NCI-H2227 treated with DMSO at 0.1 percent for 48 hours (cell line): ENCODE data around the gene NRXN3.
A peak's percentile ranks its signal among the peaks of the same experiment; 100 is the strongest.

Experiments used
- DNase-seq: peaks from one replicate; lab custom pipeline; 2025; lab: John Stamatoyannopoulos, UW

NRXN3 gene

DNA sequence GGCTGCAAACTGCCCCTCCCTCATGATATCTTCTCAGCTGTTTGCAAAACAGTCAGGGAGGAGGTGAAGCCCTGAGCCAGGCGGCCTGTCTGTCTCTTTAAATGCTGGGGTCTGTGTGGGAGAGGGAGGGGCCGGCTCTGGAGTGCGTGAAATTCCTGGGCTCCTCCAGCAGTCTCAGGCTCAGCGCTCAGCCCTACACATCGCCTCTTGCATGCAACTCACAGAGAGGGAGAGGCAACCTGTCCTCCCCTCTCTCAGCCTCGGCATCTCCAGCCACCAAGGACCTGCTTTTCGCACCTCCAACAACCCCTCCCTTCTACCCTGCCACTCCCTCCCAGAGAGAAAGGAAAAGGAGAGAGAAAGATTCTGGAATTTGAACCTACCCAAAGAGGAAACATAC, at the start of gene NRXN3:
Gene NRXN3, plus strand, starts transcription at position 171 of the 400 bp plus-strand sequence. CDS start 72,721 bp downstream, outside the sequence.
- DNase-seq, result peak; percentile 69

DNA sequence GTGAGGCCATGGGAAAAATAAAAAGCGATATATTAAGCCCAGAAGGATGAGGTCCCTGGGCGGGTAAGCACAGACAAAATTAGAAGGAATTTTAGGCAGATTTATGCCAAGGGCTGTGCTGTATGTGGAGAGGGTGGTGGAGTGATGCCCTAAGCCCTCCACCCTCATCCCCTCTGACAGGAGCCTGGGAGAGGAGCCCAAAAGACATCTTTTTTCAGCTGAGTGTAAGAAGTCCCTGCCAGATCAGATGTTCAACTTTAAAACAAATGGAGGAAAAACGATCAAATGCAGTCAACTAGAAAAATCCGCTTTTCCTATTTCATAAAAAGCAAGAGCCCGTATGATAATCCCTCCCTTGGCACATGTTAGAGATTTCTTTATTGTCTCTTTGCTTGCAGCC, 47.7 kb upstream of the NRXN3 start:
- no peak for DNase-seq

DNA sequence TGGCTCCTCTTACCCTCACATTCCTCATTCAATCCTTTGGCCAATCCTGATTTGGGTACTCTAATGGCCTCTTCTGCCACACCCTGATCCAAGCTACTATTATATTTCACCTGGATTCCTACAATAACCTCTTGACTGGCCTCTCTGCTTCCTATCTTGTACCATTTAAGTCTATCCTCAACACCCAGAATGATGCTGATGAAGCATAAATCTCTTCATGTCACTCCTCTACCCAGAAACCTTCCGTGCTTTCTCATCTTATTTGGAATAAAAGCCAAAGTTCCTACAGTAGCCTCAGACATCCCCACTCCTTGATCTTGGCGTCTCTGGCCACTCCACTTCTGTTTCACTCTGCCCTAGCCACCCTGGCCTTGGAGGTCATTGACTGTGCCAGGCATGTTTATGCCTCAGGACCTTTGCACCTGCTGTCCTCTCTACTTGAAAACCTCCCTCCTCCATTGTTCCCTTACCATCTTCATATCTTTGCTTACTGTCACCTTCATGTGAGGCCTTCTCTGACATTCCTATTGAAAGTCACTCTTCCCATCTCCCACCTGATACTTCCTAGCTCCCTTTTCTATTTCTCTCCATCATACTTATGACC, 46.4 kb upstream of the NRXN3 start:
- DNase-seq, result no peak

DNA sequence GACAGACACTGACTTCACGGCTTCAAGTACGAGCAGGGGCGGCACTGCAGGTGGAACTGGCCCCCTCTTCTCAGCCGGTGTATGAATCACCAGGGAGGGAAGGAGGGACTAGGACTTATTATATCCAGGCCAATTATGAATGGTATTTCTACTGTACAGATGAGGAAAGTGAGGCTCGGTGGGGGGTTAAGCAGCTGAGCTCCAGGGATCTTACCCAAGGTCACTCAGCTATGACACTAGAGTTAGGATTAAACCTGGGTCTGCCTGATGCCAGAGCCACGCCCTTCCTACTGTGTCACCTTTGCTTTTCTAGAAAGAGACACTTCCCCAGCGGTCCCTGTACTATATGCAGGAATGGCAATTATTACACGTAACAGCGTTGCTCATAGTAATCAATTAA, 42.2 kb upstream of the NRXN3 start:
- no peak for DNase-seq

DNA sequence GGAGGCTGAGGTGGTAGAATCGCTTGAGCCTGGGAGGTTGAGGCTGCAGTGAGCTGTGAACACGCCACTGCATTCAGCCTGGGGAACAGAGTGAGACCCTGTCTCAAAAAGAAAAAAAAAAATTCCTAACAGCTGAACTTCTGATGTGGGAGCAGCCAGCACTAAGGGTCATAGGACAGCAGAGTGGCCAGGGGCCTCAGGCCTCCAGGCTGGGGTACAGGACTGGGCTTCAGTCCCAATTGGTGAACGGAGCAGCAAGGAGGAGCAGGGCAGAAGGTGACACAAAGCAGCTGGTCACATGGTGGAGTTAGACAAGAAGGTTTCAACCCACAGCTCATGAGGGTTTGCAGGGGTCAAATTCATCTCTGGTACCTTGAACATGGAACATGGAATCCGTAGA, 40.8 kb upstream of the NRXN3 start:
- DNase-seq, result no peak

DNA sequence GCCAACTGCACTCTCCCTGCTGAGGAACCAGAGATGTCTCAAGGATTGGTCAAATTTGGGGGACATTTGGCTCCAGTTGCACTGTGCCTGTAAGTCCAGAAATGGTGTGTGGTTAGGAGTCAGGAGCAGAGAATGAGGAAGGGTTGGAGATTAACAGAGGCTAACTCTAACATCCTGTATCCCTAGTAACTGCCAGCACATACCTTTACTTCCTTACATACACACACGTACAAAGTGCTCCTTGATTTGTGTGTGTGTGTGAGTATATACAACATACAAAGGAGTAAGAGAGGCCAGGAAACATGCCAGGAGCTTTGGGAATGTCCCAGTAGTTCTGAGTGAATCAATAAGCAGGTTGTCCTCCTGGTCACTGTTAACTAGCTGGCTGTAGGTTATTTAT, 39.8 kb upstream of the NRXN3 start:
- DNase-seq, result no peak

DNA sequence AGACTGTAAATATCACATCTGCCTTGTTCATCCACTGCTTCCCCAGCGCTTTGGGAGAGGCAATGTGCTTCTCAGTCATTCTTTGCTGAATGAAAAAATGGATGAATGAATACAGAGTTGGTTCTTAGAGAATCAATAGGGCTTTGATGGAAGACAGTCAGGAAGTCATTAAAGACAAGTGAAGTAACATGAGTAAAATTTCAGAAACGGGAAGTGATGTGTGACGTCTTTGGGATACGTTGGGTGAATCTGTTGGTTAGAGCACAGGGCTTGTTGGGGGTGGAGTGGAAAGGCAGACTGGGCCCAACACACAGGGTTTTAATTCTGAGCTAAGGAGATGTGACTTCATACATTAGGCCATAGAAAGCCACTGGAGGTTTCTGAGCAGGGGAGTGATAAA, 39.0 kb upstream of the NRXN3 start:
- DNase-seq, result no peak

GRCh38 chr14:78131616-78132015, 38.6 kb upstream of the NRXN3 start:
- no peak for DNase-seq

DNA sequence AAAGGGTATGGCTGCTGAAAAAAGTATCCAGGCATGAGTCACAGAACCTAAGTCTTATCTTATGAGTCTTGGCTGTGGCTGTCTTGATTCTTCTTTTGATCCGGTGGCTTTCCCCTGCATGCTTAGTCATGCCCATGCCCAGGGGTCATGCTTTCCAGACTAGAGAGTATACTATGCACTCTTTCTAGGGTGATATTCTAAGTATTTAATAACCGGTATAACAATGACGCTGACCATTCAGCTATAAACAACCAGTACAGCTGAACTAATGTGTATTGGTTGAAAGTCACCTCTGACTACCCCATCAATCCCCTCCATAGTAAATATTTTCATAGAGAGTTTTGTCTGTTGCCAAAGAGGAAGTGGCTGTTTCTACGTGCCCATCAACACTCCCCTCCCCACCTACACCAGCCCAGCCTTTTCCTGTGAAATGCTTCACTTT, 34.7 kb upstream of the NRXN3 start:
- no peak for DNase-seq

GRCh38 chr14:78136695-78137094, 33.5 kb upstream of the NRXN3 start:
- no peak for DNase-seq

- no peak for DNase-seq
Observed at GRCh38 chr14:78141590-78141989, 28.6 kb upstream of the NRXN3 start.

GRCh38 chr14:78142998-78143397, 27.2 kb upstream of the NRXN3 start:
- no peak for DNase-seq

DNA sequence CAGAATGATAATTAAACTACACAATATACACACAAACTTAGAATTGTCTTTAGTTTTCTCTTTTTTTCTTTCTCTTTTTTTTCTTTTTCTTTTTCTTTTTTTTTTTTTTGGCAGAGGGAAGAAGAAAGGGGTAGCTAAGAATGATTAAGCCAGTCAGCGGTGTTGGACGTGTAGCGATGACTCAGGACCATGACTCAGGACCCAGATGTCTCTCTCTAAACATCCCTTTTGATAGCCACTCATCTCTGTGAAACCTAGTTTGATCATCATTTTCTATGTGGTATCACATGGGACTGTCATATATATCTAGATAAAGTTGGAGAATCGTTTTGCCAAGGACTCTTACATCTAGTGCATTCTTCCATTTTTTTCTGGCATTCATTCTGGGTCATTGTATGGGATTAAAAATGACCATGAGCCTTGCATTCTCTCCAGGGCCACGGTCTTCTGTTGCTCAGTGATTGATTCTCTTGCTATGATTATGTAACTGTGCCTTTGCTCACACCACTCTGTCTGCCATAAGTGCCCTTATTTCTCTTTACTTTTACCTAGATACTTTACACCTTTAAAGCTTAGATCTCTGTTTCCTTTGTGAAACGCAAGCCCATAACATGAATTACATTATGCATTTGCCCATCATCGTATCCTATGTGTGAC, 26.6 kb upstream of the NRXN3 start:
- no peak for DNase-seq

GRCh38 chr14:78152201-78153063, 17.7 kb upstream of the NRXN3 start:
- DNase-seq, result peak; percentile 64

DNA sequence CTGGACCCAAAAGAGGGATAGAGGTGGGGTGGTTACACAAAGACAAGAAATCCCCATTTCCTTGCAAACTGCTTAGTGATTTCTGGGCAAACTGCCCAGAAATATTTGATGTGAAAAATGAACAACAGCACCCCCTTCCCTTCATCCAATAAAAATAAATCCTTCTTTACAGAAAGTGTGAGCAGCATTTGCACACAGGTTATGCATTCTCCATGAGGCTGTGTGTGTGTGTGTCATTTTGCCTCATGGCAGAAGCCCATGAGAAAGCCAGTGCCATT, 17.2 kb upstream of the NRXN3 start:
- DNase-seq, result peak; percentile 39

GRCh38 chr14:78154827-78155226, 15.3 kb upstream of the NRXN3 start:
- DNase-seq, result no peak

GRCh38 chr14:78156196-78156595, 14.0 kb upstream of the NRXN3 start:
- DNase-seq, result no peak

- peak; percentile 42 for DNase-seq
Observed at GRCh38 chr14:78157494-78158437, 12.4 kb upstream of the NRXN3 start.

DNA sequence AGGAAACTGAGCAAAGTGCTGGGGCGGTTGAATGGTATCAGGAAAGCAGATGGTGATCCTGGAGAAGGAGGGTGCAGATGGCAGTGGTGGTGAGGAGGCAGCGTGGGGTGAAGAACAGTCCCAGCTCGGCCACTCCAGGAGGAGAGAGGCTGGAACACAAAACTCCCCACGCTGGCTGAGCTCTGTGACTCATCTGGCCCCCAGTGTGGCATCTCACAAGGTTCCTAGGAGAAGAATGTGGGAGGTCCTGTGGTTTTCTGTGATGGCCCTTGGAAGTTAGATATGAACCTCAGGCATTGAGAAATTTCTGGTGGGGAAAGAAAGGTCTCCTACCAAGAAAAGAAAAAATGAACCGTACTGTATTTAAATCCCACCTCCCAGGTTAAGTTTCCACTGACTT, 8.0 kb upstream of the NRXN3 start:
- DNase-seq, result no peak

DNA sequence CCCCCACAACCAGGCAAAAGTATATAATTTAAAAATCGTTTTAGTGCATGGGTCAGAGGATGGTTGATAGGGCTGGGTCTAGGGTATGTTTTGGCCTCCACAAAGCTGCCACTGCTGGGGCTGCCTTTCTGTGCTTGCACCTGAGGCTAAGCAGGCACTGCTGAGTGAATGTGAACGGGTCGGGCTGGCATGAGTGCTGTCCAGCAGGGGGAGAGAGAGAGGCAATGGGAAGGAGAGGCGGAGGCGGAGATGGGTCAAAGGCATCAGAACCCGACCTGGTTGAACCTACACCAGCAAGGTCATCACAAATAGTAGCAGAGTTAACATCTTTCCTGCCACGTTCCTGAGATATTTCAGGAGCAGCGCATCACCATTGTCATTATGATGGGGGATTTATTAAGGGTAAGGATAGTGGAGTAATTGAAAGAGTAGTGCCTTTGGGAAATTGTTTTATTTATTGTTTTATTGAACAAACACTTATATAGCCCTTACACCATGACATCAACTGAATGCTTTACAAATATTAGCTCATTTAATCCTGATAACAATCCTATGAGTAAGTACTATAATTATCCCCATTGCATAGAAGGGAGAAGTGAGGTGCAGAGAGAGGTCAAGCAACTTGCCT, 5.8 kb upstream of the NRXN3 start:
- peak; percentile 40 for DNase-seq

DNA sequence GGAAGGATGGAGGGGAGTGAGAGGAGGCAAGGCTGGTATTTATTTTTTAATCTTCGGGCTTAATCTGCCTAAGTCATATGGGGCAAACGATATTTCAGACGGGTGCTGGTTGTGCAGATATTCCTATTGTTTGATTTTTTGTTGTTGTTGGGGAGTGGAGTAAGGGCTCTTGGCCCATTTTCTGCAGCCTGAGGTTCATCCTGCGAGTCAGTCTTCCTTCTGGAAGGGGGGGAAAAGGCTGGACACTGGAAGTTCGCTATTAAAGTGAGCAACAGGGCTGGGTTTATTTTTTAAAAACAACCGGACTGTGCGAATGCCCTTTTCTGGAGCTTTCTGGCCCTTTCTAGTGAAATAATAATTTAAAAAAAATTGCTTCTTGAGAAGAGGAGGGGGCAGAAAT, 2.3 kb downstream of the NRXN3 start:
- DNase-seq, result no peak
